Adipocyte (in vitro differentiated cells): ENCODE data around the gene ACP3.
A peak's percentile ranks its signal among the peaks of the same experiment; 100 is the strongest.

Source experiments
- DNase-seq: peaks from one replicate; pipeline ENCODE4 v3.0.0-alpha.2; 2015; ENCODE audit warnings: low read depth
- H3K27me3 ChIP-seq: replicated peaks from 2 replicates; pipeline ENCODE4 v1.7.0; 2013; ENCODE audit warnings: mild to moderate bottlenecking, low read length, moderate library complexity; ENCODE audit not compliant: control insufficient read depth, insufficient read depth
- H3K36me3 ChIP-seq: 2 replicates; pipeline ENCODE4 v1.7.0; 2013; ENCODE audit warnings: low read length, mild to moderate bottlenecking, moderate library complexity; ENCODE audit not compliant: control insufficient read depth, insufficient read depth, severe bottlenecking
- H3K4me1 ChIP-seq: 2 replicates; pipeline ENCODE4 v1.7.0; 2013; ENCODE audit warnings: mild to moderate bottlenecking, low read length, moderate library complexity; ENCODE audit not compliant: control insufficient read depth, insufficient read depth
- H3K4me3 ChIP-seq: 2 replicates; pipeline ENCODE4 v1.7.0; 2013; ENCODE audit warnings: mild to moderate bottlenecking, low read length, moderate library complexity
- H3K9ac ChIP-seq: 2 replicates; pipeline ENCODE4 v1.7.0; 2013; ENCODE audit warnings: mild to moderate bottlenecking, low read length, moderate library complexity
- H3K9me3 ChIP-seq: 2 replicates; pipeline ENCODE4 v1.7.0; 2013; ENCODE audit warnings: mild to moderate bottlenecking, low read length, moderate library complexity; ENCODE audit not compliant: control insufficient read depth

ACP3 gene

GRCh38 chr3:132318451-132318850 is 1.2 kb downstream of the ACP3 start:
- H3K4me3 ChIP-seq, result no peak overlapping the region
- no peaks in the 10 kb centered on the region for H3K36me3 ChIP-seq
- peak; percentile 12 for DNase-seq
- no peaks in the 10 kb centered on the region for H3K27me3 ChIP-seq
- no peaks in the 10 kb centered on the region for H3K9me3 ChIP-seq
- peak overlapping the region; percentile 14 for H3K9ac ChIP-seq
- H3K4me1 ChIP-seq, result peaks cover 32% of the 10 kb centered on the region

- Histone ChIP-seq H3K9ac (no peak overlapping the region), H3K4me3 (no peak overlapping the region), H3K9me3 (no peaks in the 10 kb centered on the region), H3K27me3 (no peaks in the 10 kb centered on the region), H3K36me3 (no peaks in the 10 kb centered on the region), H3K4me1 (peaks cover 24% of the 10 kb centered on the region)
- DNase-seq, result no peak
Measured at GRCh38 chr3:132321304-132321703, 4.1 kb downstream of the ACP3 start.

GRCh38 chr3:132325103-132325606 is 7.9 kb downstream of the ACP3 start:
- H3K36me3 ChIP-seq, result no peaks in the 10 kb centered on the region
- no peaks in the 10 kb centered on the region for H3K27me3 ChIP-seq
- no peaks in the 10 kb centered on the region for H3K9me3 ChIP-seq
- H3K9ac ChIP-seq, result no peak overlapping the region
- no peak overlapping the region for H3K4me3 ChIP-seq
- no peaks in the 10 kb centered on the region for H3K4me1 ChIP-seq
- DNase-seq, result no peak

- no peaks in the 10 kb centered on the region for H3K9me3 ChIP-seq
- no peak overlapping the region for H3K4me3 ChIP-seq
- no peaks in the 10 kb centered on the region for H3K36me3 ChIP-seq
- no peak overlapping the region for H3K9ac ChIP-seq
- no peaks in the 10 kb centered on the region for H3K27me3 ChIP-seq
- H3K4me1 ChIP-seq, result no peaks in the 10 kb centered on the region
- no peak for DNase-seq
Measured at GRCh38 chr3:132325634-132326033, 8.4 kb downstream of the ACP3 start.

GRCh38 chr3:132326251-132326650 is 9.0 kb downstream of the ACP3 start:
- Histone ChIP-seq H3K27me3 (no peaks in the 10 kb centered on the region), H3K4me1 (no peaks in the 10 kb centered on the region), H3K9ac (no peak overlapping the region), H3K9me3 (no peaks in the 10 kb centered on the region), H3K36me3 (no peaks in the 10 kb centered on the region), H3K4me3 (no peak overlapping the region)
- no peak for DNase-seq

- no peaks in the 10 kb centered on the region for H3K4me1 ChIP-seq
- no peaks in the 10 kb centered on the region for H3K9me3 ChIP-seq
- H3K36me3 ChIP-seq, result no peaks in the 10 kb centered on the region
- no peaks in the 10 kb centered on the region for H3K27me3 ChIP-seq
- H3K9ac ChIP-seq, result no peak overlapping the region
- DNase-seq, result no peak
- no peak overlapping the region for H3K4me3 ChIP-seq
Measured at GRCh38 chr3:132332082-132332481, 14.9 kb downstream of the ACP3 start.

GRCh38 chr3:132332508-132332907 is 15.3 kb downstream of the ACP3 start:
- Histone ChIP-seq H3K36me3 (no peaks in the 10 kb centered on the region), H3K9ac (no peak overlapping the region), H3K4me3 (no peak overlapping the region), H3K9me3 (no peaks in the 10 kb centered on the region), H3K4me1 (no peaks in the 10 kb centered on the region), H3K27me3 (no peaks in the 10 kb centered on the region)
- DNase-seq, result no peak

GRCh38 chr3:132341746-132342145 is 24.5 kb downstream of the ACP3 start:
- H3K4me1 ChIP-seq, result peaks cover 14% of the 10 kb centered on the region
- no peak overlapping the region for H3K9ac ChIP-seq
- H3K4me3 ChIP-seq, result no peak overlapping the region
- no peak for DNase-seq
- H3K27me3 ChIP-seq, result no peaks in the 10 kb centered on the region
- no peaks in the 10 kb centered on the region for H3K9me3 ChIP-seq
- H3K36me3 ChIP-seq, result no peaks in the 10 kb centered on the region

GRCh38 chr3:132342183-132342582 is 25.0 kb downstream of the ACP3 start:
- Histone ChIP-seq H3K27me3 (no peaks in the 10 kb centered on the region), H3K36me3 (no peaks in the 10 kb centered on the region), H3K4me3 (no peak overlapping the region), H3K9ac (no peak overlapping the region), H3K9me3 (no peaks in the 10 kb centered on the region), H3K4me1 (peaks cover 19% of the 10 kb centered on the region)
- DNase-seq, result no peak

GRCh38 chr3:132342610-132343009 is 25.4 kb downstream of the ACP3 start:
- DNase-seq, result no peak
- no peaks in the 10 kb centered on the region for H3K36me3 ChIP-seq
- H3K27me3 ChIP-seq, result no peaks in the 10 kb centered on the region
- no peaks in the 10 kb centered on the region for H3K9me3 ChIP-seq
- H3K4me1 ChIP-seq, result peaks cover 21% of the 10 kb centered on the region
- no peak overlapping the region for H3K4me3 ChIP-seq
- peak overlapping the region; percentile 17 for H3K9ac ChIP-seq

- no peaks in the 10 kb centered on the region for H3K27me3 ChIP-seq
- no peak overlapping the region for H3K4me3 ChIP-seq
- peak; percentile 87 for DNase-seq
- H3K36me3 ChIP-seq, result no peaks in the 10 kb centered on the region
- no peaks in the 10 kb centered on the region for H3K9me3 ChIP-seq
- H3K4me1 ChIP-seq, result peaks cover 21% of the 10 kb centered on the region
- peak overlapping the region; percentile 17 for H3K9ac ChIP-seq
Measured at GRCh38 chr3:132343018-132343612, 25.9 kb downstream of the ACP3 start.

GRCh38 chr3:132344666-132345280 is 27.6 kb downstream of the ACP3 start:
- Histone ChIP-seq H3K36me3 (no peaks in the 10 kb centered on the region), H3K4me3 (no peak overlapping the region), H3K9ac (no peak overlapping the region), H3K27me3 (no peaks in the 10 kb centered on the region), H3K4me1 (peaks cover 21% of the 10 kb centered on the region), H3K9me3 (no peaks in the 10 kb centered on the region)
- DNase-seq, result no peak
